DND-41 (cell line): Measurements from ENCODE around the gene FAM98B.

Source experiments
- EZH2 ChIP-seq: IDR thresholded peaks from 3 replicates; pipeline ENCODE4 v1.6.1; 2012; ENCODE audit warnings: borderline replicate concordance, low read depth, mild to moderate bottlenecking, moderate library complexity, low read length, inconsistent platforms; ENCODE audit not compliant: severe bottlenecking
- TF ChIP-seq, protein P1 (sequence below): IDR thresholded peaks from 2 replicates; pipeline ENCODE4 v1.5.1; 2012; ENCODE audit warnings: borderline replicate concordance, low read length, moderate library complexity, mild to moderate bottlenecking; ENCODE audit not compliant: poor library complexity, severe bottlenecking; ENCODE audit errors: extremely low read depth

- TF ChIP-seq, protein P1, sequence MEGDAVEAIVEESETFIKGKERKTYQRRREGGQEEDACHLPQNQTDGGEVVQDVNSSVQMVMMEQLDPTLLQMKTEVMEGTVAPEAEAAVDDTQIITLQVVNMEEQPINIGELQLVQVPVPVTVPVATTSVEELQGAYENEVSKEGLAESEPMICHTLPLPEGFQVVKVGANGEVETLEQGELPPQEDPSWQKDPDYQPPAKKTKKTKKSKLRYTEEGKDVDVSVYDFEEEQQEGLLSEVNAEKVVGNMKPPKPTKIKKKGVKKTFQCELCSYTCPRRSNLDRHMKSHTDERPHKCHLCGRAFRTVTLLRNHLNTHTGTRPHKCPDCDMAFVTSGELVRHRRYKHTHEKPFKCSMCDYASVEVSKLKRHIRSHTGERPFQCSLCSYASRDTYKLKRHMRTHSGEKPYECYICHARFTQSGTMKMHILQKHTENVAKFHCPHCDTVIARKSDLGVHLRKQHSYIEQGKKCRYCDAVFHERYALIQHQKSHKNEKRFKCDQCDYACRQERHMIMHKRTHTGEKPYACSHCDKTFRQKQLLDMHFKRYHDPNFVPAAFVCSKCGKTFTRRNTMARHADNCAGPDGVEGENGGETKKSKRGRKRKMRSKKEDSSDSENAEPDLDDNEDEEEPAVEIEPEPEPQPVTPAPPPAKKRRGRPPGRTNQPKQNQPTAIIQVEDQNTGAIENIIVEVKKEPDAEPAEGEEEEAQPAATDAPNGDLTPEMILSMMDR = no peak
- no peak for TF ChIP-seq EZH2
Measured at GRCh38 chr15:38514601-38515000, 60.7 kb downstream of the FAM98B start.
